Activated T-cell treated with anti-CD3 and anti-CD28 coated beads for 24 hours (primary cell): ENCODE data around the gene DMPK.
"Not testable (repeated sequence)": the region's sequence is repeated elsewhere in the genome, so short reads cannot be mapped to it uniquely, and the experiment has no call there.

Experiments
- DNase-seq: peaks from one replicate; pipeline ENCODE4 v3.0.0-alpha.2; 2020; ENCODE audit warnings: low read depth

Gene DMPK

GRCh38 chr19:45739498-45740439, 42.5 kb downstream of the DMPK start:
- DNase-seq = no peak

- DNase-seq = no peak
These were observed 49.0 kb downstream of the DMPK start, which contains the start of gene MEIOSIN for GRCh38 chr19:45733160-45733810. Gene MEIOSIN, plus strand, starts transcription at chr19:45733439. Its CDS starts 1,938 bp downstream, at chr19:45735377.

GRCh38 chr19:45730368-45731288, 51.7 kb downstream of the DMPK start, which contains the start of gene FBXO46:
Gene FBXO46, minus strand, starts transcription at chr19:45730896. Its CDS starts 17,401 bp downstream, at chr19:45713495.
- DNase-seq = peak; percentile 94

- no peak for DNase-seq
These were observed 52.4 kb downstream of the DMPK start for GRCh38 chr19:45729800-45730290.

- DNase-seq = not testable (repeated sequence)
These were observed 53.6 kb downstream of the DMPK start for GRCh38 chr19:45728683-45729082.

GRCh38 chr19:45720065-45720464, 62.2 kb downstream of the DMPK start:
- not testable (repeated sequence) for DNase-seq
